Duodenal mucosa (tissue), 2 donors: Measurements from ENCODE around the gene MOB3A.

ENCODE experiments used
- H3K27ac ChIP-seq: one replicate; pipeline ENCODE4 v1.7.0; 2013; ENCODE audit warnings: low read depth, low read length
- H3K27me3 ChIP-seq, 2 donors: one replicate each; pipeline ENCODE4 v1.7.0; 2013; ENCODE audit warnings: low read length in 2 of 2, control low read depth in 1 of 2; ENCODE audit not compliant: insufficient read depth in 2 of 2, control insufficient read depth in 1 of 2
- H3K36me3 ChIP-seq, 2 donors: one replicate each; pipeline ENCODE4 v1.7.0; 2013; ENCODE audit warnings: low read length in 2 of 2, control low read depth in 1 of 2; ENCODE audit not compliant: insufficient read depth in 2 of 2, control insufficient read depth in 1 of 2
- H3K4me1 ChIP-seq, 2 donors: one replicate each; pipeline ENCODE4 v1.7.0; 2013; ENCODE audit warnings: low read length in 2 of 2, control low read depth in 1 of 2; ENCODE audit not compliant: insufficient read depth in 2 of 2, control insufficient read depth in 1 of 2
- H3K4me3 ChIP-seq, 2 donors: one replicate each; pipeline ENCODE4 v1.7.0; 2013; ENCODE audit warnings: low read length in 2 of 2, low read depth in 1 of 2
- H3K9ac ChIP-seq, 2 donors: one replicate each; pipeline ENCODE4 v1.7.0; 2013; ENCODE audit warnings: low read length in 2 of 2, low read depth in 1 of 2
- H3K9me3 ChIP-seq, 2 donors: one replicate each; pipeline ENCODE4 v1.7.0; 2013; ENCODE audit warnings: low read length in 2 of 2, control low read depth in 1 of 2; ENCODE audit not compliant: control insufficient read depth in 1 of 2

The MOB3A gene

DNA sequence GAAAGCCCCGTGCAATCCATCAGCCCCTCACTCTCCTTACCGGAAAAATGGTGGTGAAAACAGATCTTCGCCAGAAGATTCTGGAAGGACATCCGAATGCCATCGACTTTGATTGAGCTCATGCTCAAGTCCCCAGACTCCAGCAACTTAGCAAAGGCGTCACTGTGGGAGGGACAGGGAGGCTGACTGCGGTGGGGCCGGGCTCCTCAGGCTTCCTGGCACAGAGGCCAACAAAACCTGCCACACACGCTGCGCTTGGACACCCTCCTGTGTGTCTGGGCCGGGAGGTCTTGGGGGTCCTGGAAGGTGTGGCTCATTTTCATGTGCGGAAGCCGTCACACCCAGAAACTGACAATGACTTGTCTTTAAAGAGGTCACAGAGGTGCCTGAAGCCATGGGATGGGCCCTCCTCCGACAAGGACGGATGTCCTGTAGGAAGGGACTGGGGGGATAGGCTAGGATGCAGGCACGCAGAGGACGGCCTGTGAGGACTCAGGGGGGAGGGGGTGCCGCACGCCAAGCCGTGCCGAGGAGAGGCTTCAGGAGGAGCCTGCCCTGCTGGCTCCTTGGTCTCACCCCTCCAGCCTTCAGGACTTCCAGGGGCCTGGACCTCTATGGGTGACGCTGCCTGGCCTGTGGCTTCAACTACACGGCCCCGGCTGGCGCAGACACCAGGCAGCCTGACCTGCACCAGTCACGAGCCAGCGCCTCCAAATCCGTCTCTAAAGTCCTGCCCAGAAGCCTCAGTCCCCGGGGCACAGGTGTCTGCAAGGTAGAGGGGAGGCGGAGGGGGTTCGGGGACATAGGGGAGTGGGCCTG lies 13.1 kb upstream of the MOB3A start:
- Histone ChIP-seq H3K27me3 (no peaks in the 10 kb centered on the region), H3K27ac (no peak overlapping the region), H3K4me3 (no peak overlapping the region), H3K36me3 (peaks cover 45 to 92% of the 10 kb centered on the region in 2 donors), H3K4me1 (no peaks in the 10 kb centered on the region), H3K9me3 (no peaks in the 10 kb centered on the region), H3K9ac (no peak overlapping the region)

DNA sequence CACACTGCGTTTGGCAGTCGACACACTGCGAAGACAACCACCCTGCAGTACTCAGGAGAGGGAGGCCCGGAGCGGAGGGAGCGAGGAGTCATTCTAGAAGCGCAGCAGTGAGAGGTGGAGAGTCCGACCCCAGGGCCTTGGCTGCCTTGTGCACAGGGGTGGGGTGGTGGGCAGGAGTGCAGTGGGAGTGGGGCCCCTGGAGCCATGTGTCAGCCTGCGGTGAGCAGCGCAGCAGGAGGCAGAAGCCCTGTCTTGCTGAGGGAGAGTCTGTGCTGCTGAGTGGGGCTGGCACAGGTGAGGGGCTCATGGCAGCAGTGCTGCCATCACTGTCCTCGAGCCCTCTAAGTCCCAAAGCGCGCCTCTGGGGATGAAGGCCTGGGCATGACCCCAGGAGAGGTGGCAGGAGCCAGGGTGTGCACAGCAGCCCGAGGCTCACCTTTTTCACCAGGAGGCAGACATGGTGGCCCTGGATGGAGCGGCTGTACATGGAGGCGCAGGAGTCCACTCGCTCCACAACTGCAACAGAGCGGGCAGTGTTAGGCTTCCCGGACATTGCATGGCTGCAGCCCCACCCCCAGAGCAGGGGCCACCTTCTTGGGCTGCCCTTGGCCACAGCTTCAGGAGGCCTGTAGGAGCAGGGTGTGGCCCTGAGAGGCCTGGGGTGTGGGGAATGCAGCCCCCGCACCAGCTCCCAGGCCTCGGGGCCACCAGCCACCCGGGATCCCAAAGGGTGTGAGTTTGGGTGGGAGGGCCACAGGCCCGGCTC lies 12.3 kb upstream of the MOB3A start:
- H3K27me3 ChIP-seq: no peaks in the 10 kb centered on the region
- H3K9ac ChIP-seq: no peak overlapping the region
- no peaks in the 10 kb centered on the region for H3K9me3 ChIP-seq
- H3K4me1 ChIP-seq: no peaks in the 10 kb centered on the region
- H3K36me3 ChIP-seq: peaks cover 37 to 86% of the 10 kb centered on the region in 2 donors
- H3K27ac ChIP-seq: no peak overlapping the region
- H3K4me3 ChIP-seq: no peak overlapping the region

DNA sequence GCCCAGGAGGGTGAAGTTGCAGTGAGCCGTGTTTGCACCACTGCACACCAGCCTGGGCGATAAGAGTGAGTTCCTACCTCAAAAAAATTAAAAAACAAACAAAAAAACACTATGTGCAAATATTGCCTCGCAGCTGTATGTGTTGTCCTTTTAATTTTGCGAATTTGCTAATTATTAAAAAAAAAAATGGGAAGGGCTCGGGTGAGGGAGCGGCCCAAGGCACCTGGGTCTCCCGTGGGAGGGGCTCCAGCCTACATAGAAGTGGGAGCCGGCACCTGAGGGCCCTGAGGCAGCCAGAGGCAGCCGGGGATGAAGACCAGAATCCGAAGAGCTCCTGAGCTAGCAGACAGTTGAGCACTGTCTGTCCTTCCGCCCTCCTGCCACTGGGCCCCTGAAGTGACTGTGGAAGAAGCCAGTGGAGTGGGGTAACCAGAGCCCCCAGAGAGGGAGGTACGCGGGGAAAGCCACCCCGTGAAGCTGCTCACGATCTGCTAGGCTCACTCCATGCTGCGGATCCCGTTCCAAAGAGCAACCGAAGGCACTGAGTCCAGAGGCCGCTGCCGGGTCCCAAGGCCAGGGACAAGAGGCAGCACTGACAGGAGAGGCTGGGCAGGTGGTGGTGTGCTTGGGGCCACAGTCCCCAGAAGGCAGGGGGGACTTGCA lies 7.0 kb upstream of the MOB3A start:
- H3K9me3 ChIP-seq: no peaks in the 10 kb centered on the region
- H3K27me3 ChIP-seq: no peaks in the 10 kb centered on the region
- no peak overlapping the region for H3K9ac ChIP-seq
- no peak overlapping the region for H3K27ac ChIP-seq
- peaks cover 35 to 67% of the 10 kb centered on the region in 2 donors for H3K36me3 ChIP-seq
- no peaks in the 10 kb centered on the region for H3K4me1 ChIP-seq
- no peak overlapping the region for H3K4me3 ChIP-seq

DNA sequence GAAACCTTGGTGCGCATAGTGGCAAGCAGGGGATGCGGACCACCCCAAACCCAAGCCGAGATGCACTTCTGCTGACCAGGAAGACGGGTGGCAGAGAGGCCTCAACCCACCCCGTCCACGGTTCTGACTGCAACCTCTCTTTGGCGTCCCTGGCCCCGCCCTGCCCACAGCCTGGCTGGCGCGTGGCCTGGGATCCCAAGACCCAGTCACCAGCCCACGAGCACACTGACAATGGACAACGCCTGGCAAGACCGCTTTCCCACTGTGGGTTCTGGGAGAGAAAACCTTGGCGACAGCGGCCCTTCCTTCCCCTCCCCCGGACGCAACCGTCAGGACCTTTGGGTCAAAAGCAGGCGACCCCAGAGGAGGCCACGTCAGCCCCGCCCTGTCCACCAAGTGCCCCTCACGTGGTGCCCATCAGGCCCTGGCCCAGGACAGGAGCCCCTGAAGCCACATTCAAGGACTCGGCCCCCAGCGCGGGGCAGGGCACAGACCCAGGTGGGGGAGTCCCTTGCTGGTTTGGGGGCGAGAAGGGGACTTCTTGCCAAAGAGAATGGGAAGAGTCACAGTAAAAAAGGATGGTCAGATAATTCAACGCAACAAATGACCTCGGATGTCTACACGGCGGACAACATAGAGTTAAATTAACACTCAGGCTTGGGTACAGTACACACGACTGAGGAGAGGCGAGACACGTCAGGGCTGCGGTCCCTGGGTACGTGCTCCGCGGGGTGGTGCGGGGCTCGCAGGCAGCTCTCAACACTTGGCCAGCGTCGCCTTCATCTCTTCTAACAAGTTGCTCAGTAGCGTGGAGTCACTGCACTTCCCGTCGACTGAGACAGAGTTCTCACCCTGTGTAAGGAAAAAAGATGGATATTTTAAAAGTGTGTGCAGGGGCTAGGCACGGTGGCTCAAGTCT lies 5.5 kb upstream of the MOB3A start:
- no peak overlapping the region for H3K9ac ChIP-seq

DNA sequence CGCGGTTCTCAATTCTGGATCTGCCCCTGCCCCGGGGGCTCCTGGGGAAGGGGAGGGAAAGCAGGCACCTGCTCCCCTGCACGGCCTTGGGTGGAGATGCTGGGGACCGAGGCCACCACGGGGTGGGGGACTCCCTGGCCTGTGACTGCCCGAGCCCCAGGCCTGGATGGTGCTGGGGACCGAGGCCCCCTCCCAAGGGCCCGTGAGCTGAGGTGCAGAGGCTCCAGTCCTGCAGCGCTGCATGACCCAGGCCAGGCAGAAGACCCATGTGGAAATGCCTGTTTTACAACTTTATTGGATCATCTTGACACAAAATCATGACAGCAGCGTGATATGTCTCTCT lies 4.6 kb upstream of the MOB3A start:
- H3K9ac ChIP-seq: no peak overlapping the region
- H3K9me3 ChIP-seq: no peaks in the 10 kb centered on the region
- H3K4me3 ChIP-seq: no peak overlapping the region
- no peaks in the 10 kb centered on the region for H3K27me3 ChIP-seq
- H3K36me3 ChIP-seq: peaks cover 26 to 46% of the 10 kb centered on the region in 2 donors
- H3K27ac ChIP-seq: no peak overlapping the region
- peaks cover 9 to 11% of the 10 kb centered on the region in 2 donors for H3K4me1 ChIP-seq

More for the DNA sequence above, 5.5 kb upstream of the MOB3A start:
- Histone ChIP-seq H3K4me1 (peaks cover 9 to 11% of the 10 kb centered on the region in 2 donors), H3K27me3 (no peaks in the 10 kb centered on the region), H3K9me3 (no peaks in the 10 kb centered on the region), H3K4me3 (no peak overlapping the region), H3K36me3 (peaks cover 29 to 56% of the 10 kb centered on the region in 2 donors), H3K27ac (no peak overlapping the region)

DNA sequence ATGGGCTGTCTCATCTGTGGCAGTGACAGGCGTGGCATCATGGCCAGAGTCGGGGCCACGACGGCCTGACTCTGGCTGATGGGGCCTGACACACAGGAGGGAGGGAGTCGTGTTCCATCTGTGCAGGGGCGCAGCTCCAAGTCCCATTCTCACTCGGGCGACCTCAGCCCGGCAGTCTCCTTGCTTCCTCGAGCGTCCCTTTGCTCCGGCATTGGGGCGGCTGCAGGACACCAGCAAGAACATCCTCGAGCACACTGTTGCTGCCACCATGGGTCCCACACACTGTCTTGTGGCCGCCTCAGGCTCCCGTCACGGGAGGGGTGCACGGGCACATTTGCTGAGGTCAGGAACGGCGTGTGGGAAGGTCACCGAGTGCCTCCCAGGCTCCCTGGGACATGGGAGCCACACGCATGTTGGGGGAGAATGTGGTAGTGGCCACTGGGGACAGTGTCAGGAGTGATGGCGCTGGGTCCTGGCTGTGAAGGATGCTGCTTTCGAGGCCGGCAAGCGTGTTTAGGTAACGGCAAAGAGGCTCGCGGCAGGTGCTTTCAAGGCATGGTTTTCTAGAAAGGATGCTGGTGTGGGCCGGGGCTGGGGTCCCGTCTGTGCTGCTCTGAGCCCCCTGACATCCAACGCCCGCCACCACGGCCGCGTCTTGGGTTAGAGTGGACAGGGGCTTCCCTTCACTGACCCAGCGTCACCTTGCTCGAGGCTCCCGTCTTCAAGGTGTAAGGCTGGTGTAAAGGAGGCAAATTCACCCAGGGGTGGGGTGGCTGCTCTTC lies 4.0 kb upstream of the MOB3A start:
- H3K4me3 ChIP-seq: no peak overlapping the region
- no peak overlapping the region for H3K27ac ChIP-seq
- H3K9ac ChIP-seq: no peak overlapping the region
- peaks cover 9 to 11% of the 10 kb centered on the region in 2 donors for H3K4me1 ChIP-seq
- H3K36me3 ChIP-seq: peaks cover 26 to 42% of the 10 kb centered on the region in 2 donors
- H3K9me3 ChIP-seq: no peaks in the 10 kb centered on the region
- no peaks in the 10 kb centered on the region for H3K27me3 ChIP-seq

DNA sequence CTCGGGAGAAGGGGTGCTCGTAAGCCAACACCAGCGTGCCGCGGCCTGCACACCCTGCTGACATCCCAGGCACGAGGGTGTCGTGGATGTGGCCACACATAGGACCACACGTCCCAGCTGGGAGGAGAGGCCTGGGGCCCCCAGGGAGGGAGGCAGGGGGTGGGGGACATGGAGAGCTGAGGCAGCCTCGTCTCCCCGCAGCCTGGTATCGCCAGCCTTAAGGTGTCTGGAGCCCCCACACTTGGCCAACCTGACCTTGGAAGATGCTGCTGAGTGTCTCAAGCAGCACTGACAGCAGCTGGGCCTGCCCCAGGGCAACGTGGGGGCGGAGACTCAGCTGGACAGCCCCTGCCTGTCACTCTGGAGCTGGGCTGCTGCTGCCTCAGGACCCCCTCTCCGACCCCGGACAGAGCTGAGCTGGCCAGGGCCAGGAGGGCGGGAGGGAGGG lies 3.0 kb upstream of the MOB3A start:
- Histone ChIP-seq H3K4me1 (peaks cover 9 to 18% of the 10 kb centered on the region in 2 donors), H3K27ac (no peak overlapping the region), H3K9me3 (no peaks in the 10 kb centered on the region), H3K4me3 (no peak overlapping the region), H3K27me3 (no peaks in the 10 kb centered on the region), H3K9ac (no peak overlapping the region), H3K36me3 (peaks cover 26 to 35% of the 10 kb centered on the region in 2 donors)

DNA sequence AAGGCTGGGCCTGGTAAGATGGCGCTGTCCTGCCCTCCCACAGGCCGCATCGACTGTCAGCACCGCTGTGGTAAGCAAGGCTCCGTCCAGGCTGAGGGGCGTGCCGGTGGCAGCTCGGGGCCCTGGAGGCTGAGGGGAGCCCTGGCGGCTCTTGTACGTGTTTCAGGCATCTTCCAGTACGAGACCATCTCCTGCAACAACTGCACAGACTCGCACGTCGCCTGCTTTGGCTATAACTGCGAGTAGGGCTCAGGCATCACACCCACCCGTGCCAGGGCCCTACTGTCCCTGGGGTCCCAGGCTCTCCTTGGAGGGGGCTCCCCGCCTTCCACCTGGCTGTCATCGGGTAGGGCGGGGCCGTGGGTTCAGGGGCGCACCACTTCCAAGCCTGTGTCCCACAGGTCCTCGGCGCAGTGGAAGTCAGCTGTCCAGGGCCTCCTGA lies 1.8 kb upstream of the MOB3A start:
- Histone ChIP-seq H3K27me3 (no peaks in the 10 kb centered on the region), H3K9ac (no peak overlapping the region), H3K27ac (no peak overlapping the region), H3K4me3 (no peak overlapping the region), H3K9me3 (no peaks in the 10 kb centered on the region), H3K36me3 (peaks cover 26 to 30% of the 10 kb centered on the region in 2 donors), H3K4me1 (peaks cover 13 to 29% of the 10 kb centered on the region in 2 donors)
